WTC11 (cell line): ENCODE results near the gene RUVBL2. TPM values are rescaled to one million over a fixed set of nuclear protein-coding genes. Genes with fewer than 3 reads are reported as not detected.

ENCODE experiments used
- ATAC-seq: fragments of 200-7000 bp; cut with Tn5 transposase; 2 replicates; pipeline ENCODE4 v1.10.0; 2021; ENCODE audit warnings: mild to moderate bottlenecking, moderate library complexity
- CTCF ChIA-PET: fragments of 300-600 bp; sonication (Branson Sonifier 250); formaldehyde crosslinking; loops from one replicate; lab custom pipeline; 2021; ENCODE audit warnings: antibody characterized with exemption; lab: Charles Lee
- POLR2A ChIA-PET: fragments of 350-600 bp; sonication (Branson Sonifier 250); formaldehyde crosslinking; loops from one replicate; lab custom pipeline; 2021; ENCODE audit warnings: antibody characterized with exemption; lab: Charles Lee
- DNase-seq: peaks from one replicate; pipeline ENCODE4 v3.0.0; 2021; ENCODE audit warnings: low spot score
- H3K27ac Mint-ChIP-seq: 2 replicates; pipeline ENCODE4 v1.8.0; 2021; ENCODE audit warnings: mixed read lengths
- H3K27me3 Mint-ChIP-seq: 2 replicates; pipeline ENCODE4 v1.8.0; 2021; ENCODE audit warnings: low read depth, mild to moderate bottlenecking, moderate library complexity, mixed read lengths
- H3K36me3 Mint-ChIP-seq: 2 replicates; pipeline ENCODE4 v1.8.0; 2021; ENCODE audit warnings: mixed read lengths
- H3K4me1 Mint-ChIP-seq: 2 replicates; pipeline ENCODE4 v1.8.0; 2022; ENCODE audit warnings: mixed read lengths
- H3K4me3 Mint-ChIP-seq: 2 replicates; pipeline ENCODE4 v1.8.0; 2021; ENCODE audit warnings: mild to moderate bottlenecking, moderate library complexity, mixed read lengths
- H3K9me3 Mint-ChIP-seq: 2 replicates; pipeline ENCODE4 v1.8.0; 2021; ENCODE audit warnings: mixed read lengths
- CBFB ChIP-seq: sonication (generic); formaldehyde crosslinking; IDR thresholded peaks from 2 replicates; pipeline ENCODE4 v1.8.1; 2022; ENCODE audit warnings: mild to moderate bottlenecking, low read depth, missing genetic modification reagents
- CREB1 ChIP-seq: sonication (generic); formaldehyde crosslinking; IDR thresholded peaks from 2 replicates; pipeline ENCODE4 v1.8.0; 2023; ENCODE audit warnings: mild to moderate bottlenecking, missing genetic modification reagents
- CREM ChIP-seq: sonication (generic); formaldehyde crosslinking; IDR thresholded peaks from 2 replicates; pipeline ENCODE4 v1.8.1; 2022; ENCODE audit warnings: mild to moderate bottlenecking, missing genetic modification reagents, moderate library complexity
- E2F1 ChIP-seq: sonication (generic); formaldehyde crosslinking; IDR thresholded peaks from 2 replicates; pipeline ENCODE4 v1.8.0; 2022; ENCODE audit warnings: mild to moderate bottlenecking, missing genetic modification reagents
- FOXP4 ChIP-seq: sonication (generic); formaldehyde crosslinking; IDR thresholded peaks from 2 replicates; pipeline ENCODE4 v1.8.0; 2022; ENCODE audit warnings: mild to moderate bottlenecking, missing genetic modification reagents
- GABPB1 ChIP-seq: sonication (generic); formaldehyde crosslinking; IDR thresholded peaks from 2 replicates; pipeline ENCODE4 v1.8.1; 2023; ENCODE audit warnings: mild to moderate bottlenecking, missing genetic modification reagents
- HMGXB4 ChIP-seq: sonication (generic); formaldehyde crosslinking; IDR thresholded peaks from 2 replicates; pipeline ENCODE4 v1.8.1; 2023; ENCODE audit warnings: mild to moderate bottlenecking, moderate library complexity, missing genetic modification reagents
- JUN ChIP-seq: sonication (generic); formaldehyde crosslinking; IDR thresholded peaks from 2 replicates; pipeline ENCODE4 v1.8.0; 2023; ENCODE audit warnings: mild to moderate bottlenecking, missing genetic modification reagents
- NFATC4 ChIP-seq: fragments of 250-450 bp; sonication (Bioruptor Pico); IDR thresholded peaks from 2 replicates; pipeline ENCODE4 v1.9.0; 2021; ENCODE audit warnings: mild to moderate bottlenecking
- NFYB ChIP-seq: sonication (generic); formaldehyde crosslinking; conservative IDR thresholded peaks from 2 replicates; pipeline ENCODE4 v1.8.0; 2022; ENCODE audit warnings: low read depth, missing genetic modification reagents
- RELA ChIP-seq: sonication (generic); formaldehyde crosslinking; IDR thresholded peaks from 2 replicates; pipeline ENCODE4 v1.8.1; 2022; ENCODE audit warnings: missing genetic modification reagents, mild to moderate bottlenecking, borderline replicate concordance
- SMAD3 ChIP-seq: sonication (generic); formaldehyde crosslinking; IDR thresholded peaks from 2 replicates; pipeline ENCODE4 v1.8.0; 2022; ENCODE audit warnings: missing genetic modification reagents, mild to moderate bottlenecking, borderline replicate concordance
- SOX15 ChIP-seq: fragments of 250-450 bp; sonication (Bioruptor Pico); IDR thresholded peaks from 2 replicates; pipeline ENCODE4 v1.9.0; 2021; ENCODE audit warnings: mild to moderate bottlenecking
- TEAD1 ChIP-seq: sonication (generic); formaldehyde crosslinking; IDR thresholded peaks from 2 replicates; pipeline ENCODE4 v1.8.0; 2022; ENCODE audit warnings: mild to moderate bottlenecking, missing genetic modification reagents
- USF2 ChIP-seq: sonication (generic); formaldehyde crosslinking; IDR thresholded peaks from 2 replicates; pipeline ENCODE4 v1.8.1; 2023; ENCODE audit warnings: mild to moderate bottlenecking, missing genetic modification reagents, moderate library complexity
- ZMAT4 ChIP-seq: fragments of 250-450 bp; sonication (Bioruptor Pico); IDR thresholded peaks from 2 replicates; pipeline ENCODE4 v1.9.0; 2021; ENCODE audit warnings: mild to moderate bottlenecking
- ZNF121 ChIP-seq: sonication (generic); formaldehyde crosslinking; IDR thresholded peaks from 2 replicates; pipeline ENCODE4 v1.8.0; 2023; ENCODE audit warnings: missing genetic modification reagents
- ZNF232 ChIP-seq: sonication (generic); formaldehyde crosslinking; IDR thresholded peaks from 2 replicates; pipeline ENCODE4 v1.8.0; 2022; ENCODE audit warnings: mild to moderate bottlenecking, missing genetic modification reagents
- ZNF671 ChIP-seq: fragments of 250-450 bp; sonication (Bioruptor Pico); IDR thresholded peaks from 2 replicates; pipeline ENCODE4 v1.8.0; 2021; ENCODE audit warnings: mild to moderate bottlenecking
- total RNA-seq: library from RNA; stranded (reverse); gene quantifications from 3 replicates; pipeline ENCODE4 v1.2.3, GENCODE V29; 2021
- TF ChIP-seq, protein P1 (sequence below): sonication (generic); formaldehyde crosslinking; IDR thresholded peaks from 2 replicates; pipeline ENCODE4 v1.8.0; 2022; ENCODE audit warnings: mild to moderate bottlenecking, missing genetic modification reagents
- TF ChIP-seq, protein P2 (sequence below): sonication (generic); formaldehyde crosslinking; IDR thresholded peaks from 2 replicates; pipeline ENCODE4 v1.8.1; 2022; ENCODE audit warnings: mild to moderate bottlenecking, moderate library complexity, missing genetic modification reagents
- TF ChIP-seq, protein P3 (sequence below): sonication (generic); formaldehyde crosslinking; IDR thresholded peaks from 2 replicates; pipeline ENCODE4 v1.8.1; 2023; ENCODE audit warnings: mild to moderate bottlenecking, missing genetic modification reagents, moderate library complexity
- TF ChIP-seq, protein P4 (sequence below): fragments of 250-450 bp; sonication (Bioruptor Pico); IDR thresholded peaks from 2 replicates; pipeline ENCODE4 v1.8.0; 2021; ENCODE audit warnings: mild to moderate bottlenecking
- TF ChIP-seq, protein P5 (sequence below): sonication (generic); formaldehyde crosslinking; IDR thresholded peaks from 2 replicates; pipeline ENCODE4 v1.8.0; 2022; ENCODE audit warnings: mild to moderate bottlenecking, missing genetic modification reagents

RUVBL2 gene
- total RNA-seq, 1 experiment from 2014 or later: 178 TPM

- H3K36me3 Mint-ChIP-seq: peaks cover 48% of the 10 kb centered on the region
- POLR2A ChIA-PET: interaction anchor here (1.3 to 1.4 kb wide), 2 partner anchors 92 to 128 kb away, joined by 3 to 5 read pairs; no protein-coding TSS in a partner anchor
- TF ChIP-seq SMAD3: peak; percentile 69; the same call in 1 of the 2 replicates
- TF ChIP-seq, protein P1, sequence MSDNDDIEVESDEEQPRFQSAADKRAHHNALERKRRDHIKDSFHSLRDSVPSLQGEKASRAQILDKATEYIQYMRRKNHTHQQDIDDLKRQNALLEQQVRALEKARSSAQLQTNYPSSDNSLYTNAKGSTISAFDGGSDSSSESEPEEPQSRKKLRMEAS (CRISPR knock-in tag): no peak; the same call in none of the 2 replicates
- peak; percentile 39; the same call in 1 of the 2 replicates for TF ChIP-seq ZNF671
- TF ChIP-seq CREB1 (CRISPR knock-in tag): peak; percentile 64; the same call in 1 of the 2 replicates
- TF ChIP-seq HMGXB4 (CRISPR knock-in tag): 0 out of 2 replicates have a peak, but pooled peaks have one; percentile 21
- TF ChIP-seq ZNF232 (CRISPR knock-in tag): peak; percentile 92; the same call in 1 of the 2 replicates
- TF ChIP-seq RELA (CRISPR knock-in tag): no peak
- peak; percentile 65; the same call in 1 of the 2 replicates for TF ChIP-seq GABPB1 (CRISPR knock-in tag)
- peak; percentile 84 for TF ChIP-seq TEAD1
- peak; percentile 73 for TF ChIP-seq USF2 (CRISPR knock-in tag)
- 0 out of 2 replicates have a peak, but pooled peaks have one; percentile 10 for TF ChIP-seq ZNF121 (CRISPR knock-in tag)
- TF ChIP-seq, protein P2, sequence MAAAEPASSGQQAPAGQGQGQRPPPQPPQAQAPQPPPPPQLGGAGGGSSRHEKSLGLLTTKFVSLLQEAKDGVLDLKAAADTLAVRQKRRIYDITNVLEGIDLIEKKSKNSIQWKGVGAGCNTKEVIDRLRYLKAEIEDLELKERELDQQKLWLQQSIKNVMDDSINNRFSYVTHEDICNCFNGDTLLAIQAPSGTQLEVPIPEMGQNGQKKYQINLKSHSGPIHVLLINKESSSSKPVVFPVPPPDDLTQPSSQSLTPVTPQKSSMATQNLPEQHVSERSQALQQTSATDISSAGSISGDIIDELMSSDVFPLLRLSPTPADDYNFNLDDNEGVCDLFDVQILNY (CRISPR knock-in tag): 0 out of 2 replicates have a peak, but pooled peaks have one; percentile 26
- peak; percentile 74; the same call in 1 of the 2 replicates for TF ChIP-seq JUN (CRISPR knock-in tag)
- TF ChIP-seq, protein P3, sequence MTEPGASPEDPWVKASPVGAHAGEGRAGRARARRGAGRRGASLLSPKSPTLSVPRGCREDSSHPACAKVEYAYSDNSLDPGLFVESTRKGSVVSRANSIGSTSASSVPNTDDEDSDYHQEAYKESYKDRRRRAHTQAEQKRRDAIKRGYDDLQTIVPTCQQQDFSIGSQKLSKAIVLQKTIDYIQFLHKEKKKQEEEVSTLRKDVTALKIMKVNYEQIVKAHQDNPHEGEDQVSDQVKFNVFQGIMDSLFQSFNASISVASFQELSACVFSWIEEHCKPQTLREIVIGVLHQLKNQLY (CRISPR knock-in tag): no peak
- peak; percentile 63; the same call in 1 of the 2 replicates for TF ChIP-seq NFATC4
- no peak for TF ChIP-seq SOX15
- peak; percentile 71 for TF ChIP-seq NFYB (CRISPR knock-in tag)
- TF ChIP-seq CBFB (CRISPR knock-in tag): no peak
- 0 out of 2 replicates have a peak, but pooled peaks have one; percentile 11 for TF ChIP-seq FOXP4 (CRISPR knock-in tag)
- 0 out of 2 replicates have a peak, but pooled peaks have one; percentile 62 for TF ChIP-seq ZMAT4 (CRISPR knock-in tag)
- peak; percentile 10; the same call in 1 of the 2 replicates for TF ChIP-seq CREM (CRISPR knock-in tag)
- TF ChIP-seq, protein P4, sequence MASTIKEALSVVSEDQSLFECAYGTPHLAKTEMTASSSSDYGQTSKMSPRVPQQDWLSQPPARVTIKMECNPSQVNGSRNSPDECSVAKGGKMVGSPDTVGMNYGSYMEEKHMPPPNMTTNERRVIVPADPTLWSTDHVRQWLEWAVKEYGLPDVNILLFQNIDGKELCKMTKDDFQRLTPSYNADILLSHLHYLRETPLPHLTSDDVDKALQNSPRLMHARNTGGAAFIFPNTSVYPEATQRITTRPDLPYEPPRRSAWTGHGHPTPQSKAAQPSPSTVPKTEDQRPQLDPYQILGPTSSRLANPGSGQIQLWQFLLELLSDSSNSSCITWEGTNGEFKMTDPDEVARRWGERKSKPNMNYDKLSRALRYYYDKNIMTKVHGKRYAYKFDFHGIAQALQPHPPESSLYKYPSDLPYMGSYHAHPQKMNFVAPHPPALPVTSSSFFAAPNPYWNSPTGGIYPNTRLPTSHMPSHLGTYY (CRISPR knock-in tag): no peak
- no peak for TF ChIP-seq E2F1 (CRISPR knock-in tag)
- TF ChIP-seq, protein P5, sequence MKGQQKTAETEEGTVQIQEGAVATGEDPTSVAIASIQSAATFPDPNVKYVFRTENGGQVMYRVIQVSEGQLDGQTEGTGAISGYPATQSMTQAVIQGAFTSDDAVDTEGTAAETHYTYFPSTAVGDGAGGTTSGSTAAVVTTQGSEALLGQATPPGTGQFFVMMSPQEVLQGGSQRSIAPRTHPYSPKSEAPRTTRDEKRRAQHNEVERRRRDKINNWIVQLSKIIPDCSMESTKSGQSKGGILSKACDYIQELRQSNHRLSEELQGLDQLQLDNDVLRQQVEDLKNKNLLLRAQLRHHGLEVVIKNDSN (CRISPR knock-in tag): 0 out of 2 replicates have a peak, but pooled peaks have one; percentile 31
Measured at GRCh38 chr19:48965040-48965805, 28.5 kb upstream of the RUVBL2 start, which contains the start of gene FTL. TSS of gene FTL (plus strand) at chr19:48965309. CDS start at chr19:48965508, 199 bp downstream.

More at GRCh38 chr19:48965040-48965805, 28.5 kb upstream of the RUVBL2 start, which contains the start of gene FTL:
- peak; percentile 74 for ATAC-seq
- peak within 1 kb of the TSS; percentile 99 for H3K27ac Mint-ChIP-seq
- H3K27me3 Mint-ChIP-seq: no peaks in the 10 kb centered on the region
- peaks cover 4% of the 10 kb centered on the region for H3K9me3 Mint-ChIP-seq
- peak within 1 kb of the TSS; percentile 99 for H3K4me3 Mint-ChIP-seq
- peak; percentile 95 for DNase-seq
- CTCF ChIA-PET: interaction anchor here (1.0 to 2.2 kb wide), 2 partner anchors 28 to 30 kb away, joined by 5 to 7 read pairs; partner anchors contain the start of genes GYS1 and RUVBL2
- peaks cover 33% of the 10 kb centered on the region for H3K4me1 Mint-ChIP-seq
